A375 (cell line): Measurements from ENCODE around the gene PRPSAP1. TPM values are rescaled to one million over a fixed set of nuclear protein-coding genes. Genes with fewer than 3 reads are reported as not detected.

Experiments
- small RNA-seq: library from RNA; depleted of rRNA; stranded (forward); fragments of <200 nt; gene quantifications from one replicate; pipeline ENCODE3, GENCODE V24; 2014
- total RNA-seq: library from RNA; depleted of rRNA; stranded (reverse); fragments of >200 nt; shearing (Covaris generic); gene quantifications from 2 replicates; pipeline ENCODE4 v1.2.3, GENCODE V29; 2014; rRNA removed

PRPSAP1 gene
- 27.3 and 29.1 TPM in 2 replicates for total RNA-seq

GRCh38 chr17:76353599-76354316, at the start of gene PRPSAP1:
Gene PRPSAP1, minus strand, starts transcription at chr17:76353916. Its CDS starts 213 bp downstream, at chr17:76353703.

GRCh38 chr17:76384222-76384986, 30.7 kb upstream of the PRPSAP1 start, which contains the start of gene SPHK1:
Gene SPHK1, plus strand, starts transcription at chr17:76384609. Its CDS starts 1,036 bp downstream, at chr17:76385645.

GRCh38 chr17:76307966-76308338, 45.8 kb downstream of the PRPSAP1 start, which contains the start of gene QRICH2:
Gene QRICH2, minus strand, starts transcription at chr17:76308276. Its CDS starts 278 bp downstream, at chr17:76307998.

GRCh38 chr17:76264755-76265623, 88.7 kb downstream of the PRPSAP1 start, which contains the start of gene UBALD2:
Gene UBALD2, plus strand, starts transcription at chr17:76265348. Its CDS starts 158 bp downstream, at chr17:76265506.

Small RNA genes lying within 50 kb of the gene (small RNA-seq; reads per million reads assigned to genes)
- gene RF00019: not detected
- not detected for gene RNU6-24P

Other genes starting within 250 kb of the PRPSAP1 start
- gene FOXJ1, start 212.7 kb downstream of the PRPSAP1 start, total RNA-seq: 0.19 TPM in 1 of 2 replicates, not detected in the other
- 10.0 and 12.1 TPM in 2 replicates for gene RNF157, start 113.4 kb downstream of the PRPSAP1 start, total RNA-seq
- gene UBALD2, start 88.6 kb downstream of the PRPSAP1 start, total RNA-seq: 76.0 and 76.5 TPM in 2 replicates
- gene QRICH2, start 45.6 kb downstream of the PRPSAP1 start, total RNA-seq: 0.60 and 1.4 TPM in 2 replicates
- 14.4 and 24.3 TPM in 2 replicates for gene SPHK1, start 30.7 kb upstream of the PRPSAP1 start, total RNA-seq
- 26.1 TPM in 2 replicates for gene UBE2O, start 99.2 kb upstream of the PRPSAP1 start, total RNA-seq
- gene AANAT, start 113.7 kb upstream of the PRPSAP1 start, total RNA-seq: not detected in 2 replicates
- gene RHBDF2, start 147.5 kb upstream of the PRPSAP1 start, total RNA-seq: 12.6 and 14.4 TPM in 2 replicates
- 2.4 TPM in 1 of 2 replicates, not detected in the other for gene CYGB, start 183.8 kb upstream of the PRPSAP1 start, total RNA-seq
- gene PRCD, start 186.1 kb upstream of the PRPSAP1 start, total RNA-seq: 0.24 TPM in 1 of 2 replicates, not detected in the other
- 2.8 and 6.1 TPM in 2 replicates for gene ST6GALNAC2, start 231.9 kb upstream of the PRPSAP1 start, total RNA-seq